Choroid plexus epithelial cell (primary cell): ENCODE measurements around the gene PARD3.

ENCODE experiments used
- DNase-seq: peaks from one replicate; pipeline ENCODE4 v3.0.0-alpha.2; 2010; ENCODE audit warnings: low read depth
- H3K4me3 ChIP-seq: 2 replicates; pipeline ENCODE4 v1.5.1; 2011; ENCODE audit warnings: low read depth, mild to moderate bottlenecking, control low read depth, low read length, moderate library complexity
- TF ChIP-seq, protein P1 (sequence below): conservative IDR thresholded peaks from 2 replicates; pipeline ENCODE4 v1.5.1; 2011; ENCODE audit warnings: low read depth, mild to moderate bottlenecking, control low read depth, inconsistent platforms, low read length, moderate library complexity

Gene PARD3

DNA sequence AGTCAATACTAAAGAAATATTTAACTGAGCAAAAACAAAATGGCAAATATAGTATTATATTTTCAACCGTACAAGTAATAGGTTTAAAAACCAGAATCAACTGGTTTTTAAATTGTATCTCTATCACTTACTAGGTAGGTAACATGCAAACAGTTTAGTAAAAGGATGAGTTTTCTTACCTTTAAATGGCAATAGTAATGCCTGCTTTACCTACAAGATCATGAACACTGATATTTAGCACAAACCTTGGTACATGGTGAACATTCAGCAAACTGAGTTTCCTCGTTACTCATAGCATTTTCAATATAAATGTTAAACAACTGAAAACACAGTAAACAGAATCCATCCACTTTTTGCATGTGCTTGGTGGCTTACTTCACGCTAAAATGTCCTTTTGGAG lies 389.1 kb downstream of the PARD3 start:
- TF ChIP-seq, protein P1, sequence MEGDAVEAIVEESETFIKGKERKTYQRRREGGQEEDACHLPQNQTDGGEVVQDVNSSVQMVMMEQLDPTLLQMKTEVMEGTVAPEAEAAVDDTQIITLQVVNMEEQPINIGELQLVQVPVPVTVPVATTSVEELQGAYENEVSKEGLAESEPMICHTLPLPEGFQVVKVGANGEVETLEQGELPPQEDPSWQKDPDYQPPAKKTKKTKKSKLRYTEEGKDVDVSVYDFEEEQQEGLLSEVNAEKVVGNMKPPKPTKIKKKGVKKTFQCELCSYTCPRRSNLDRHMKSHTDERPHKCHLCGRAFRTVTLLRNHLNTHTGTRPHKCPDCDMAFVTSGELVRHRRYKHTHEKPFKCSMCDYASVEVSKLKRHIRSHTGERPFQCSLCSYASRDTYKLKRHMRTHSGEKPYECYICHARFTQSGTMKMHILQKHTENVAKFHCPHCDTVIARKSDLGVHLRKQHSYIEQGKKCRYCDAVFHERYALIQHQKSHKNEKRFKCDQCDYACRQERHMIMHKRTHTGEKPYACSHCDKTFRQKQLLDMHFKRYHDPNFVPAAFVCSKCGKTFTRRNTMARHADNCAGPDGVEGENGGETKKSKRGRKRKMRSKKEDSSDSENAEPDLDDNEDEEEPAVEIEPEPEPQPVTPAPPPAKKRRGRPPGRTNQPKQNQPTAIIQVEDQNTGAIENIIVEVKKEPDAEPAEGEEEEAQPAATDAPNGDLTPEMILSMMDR = no peak
- DNase-seq = no peak
- H3K4me3 ChIP-seq = no peak overlapping the region

DNA sequence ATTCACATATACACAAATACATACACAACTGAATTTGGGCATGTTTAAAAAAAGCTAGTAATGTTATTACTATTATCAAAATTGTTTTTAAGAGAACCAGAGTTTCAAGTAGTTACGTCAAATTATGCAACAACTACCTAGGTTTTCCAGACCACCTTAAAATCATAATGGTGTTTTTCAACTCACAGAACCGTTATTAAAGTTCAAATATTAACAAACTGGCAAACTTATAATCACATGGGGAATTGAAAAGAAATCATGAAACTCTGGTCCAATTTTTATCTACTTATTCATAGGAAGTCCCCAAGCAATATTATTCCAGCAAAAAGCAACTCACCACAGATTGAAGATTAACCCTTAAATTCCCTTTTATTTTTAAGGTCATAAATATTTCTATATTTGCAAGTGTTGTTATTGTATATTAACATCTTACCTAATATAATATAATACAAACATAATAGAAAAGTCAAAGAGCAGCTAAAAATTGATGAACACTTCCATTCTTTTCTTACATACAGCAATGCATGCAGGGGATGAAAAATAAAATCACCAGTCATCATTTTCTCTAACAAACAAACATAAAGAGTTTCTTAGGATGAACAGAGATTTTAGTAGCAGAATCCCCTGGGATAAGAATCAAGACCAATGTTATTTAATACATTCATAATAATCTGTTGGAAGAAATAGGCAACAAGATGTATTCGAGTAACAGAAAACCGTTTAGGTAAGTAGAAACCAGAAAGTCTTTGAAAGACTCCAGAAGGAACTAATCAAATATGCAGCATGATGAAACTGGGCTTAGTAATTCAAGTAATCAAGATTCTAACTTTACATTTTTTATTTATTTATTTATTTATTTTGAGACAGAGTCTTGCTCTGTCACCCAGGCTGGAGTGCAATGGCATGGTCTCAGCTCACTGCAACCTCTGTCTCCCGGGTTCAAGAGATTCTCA lies 391.1 kb downstream of the PARD3 start:
- DNase-seq = no peak
- TF ChIP-seq, protein P1 = no peak

DNA sequence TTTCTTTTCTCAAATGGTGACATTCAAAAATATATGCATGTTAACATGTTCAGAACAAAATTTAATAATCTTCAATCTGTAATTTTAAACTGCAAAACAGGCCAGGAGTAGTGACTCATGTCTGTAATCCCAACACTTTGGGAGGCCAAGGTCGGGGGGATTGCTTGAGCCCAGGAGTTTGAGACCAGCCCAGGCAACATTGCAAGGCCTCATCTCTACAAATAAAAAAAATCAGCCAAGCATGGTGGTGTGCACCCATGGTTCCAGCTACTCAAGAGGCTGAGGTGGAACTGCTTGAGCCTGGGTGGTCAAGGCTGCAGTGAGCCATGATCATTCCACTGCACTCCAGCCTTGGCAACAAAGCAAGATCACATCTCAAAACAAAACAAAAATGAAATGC lies 394.3 kb downstream of the PARD3 start:
- TF ChIP-seq, protein P1 = no peak
- no peak overlapping the region for H3K4me3 ChIP-seq
- no peak for DNase-seq

More for the DNA sequence above, 391.1 kb downstream of the PARD3 start:
- H3K4me3 ChIP-seq = no peak overlapping the region

DNA sequence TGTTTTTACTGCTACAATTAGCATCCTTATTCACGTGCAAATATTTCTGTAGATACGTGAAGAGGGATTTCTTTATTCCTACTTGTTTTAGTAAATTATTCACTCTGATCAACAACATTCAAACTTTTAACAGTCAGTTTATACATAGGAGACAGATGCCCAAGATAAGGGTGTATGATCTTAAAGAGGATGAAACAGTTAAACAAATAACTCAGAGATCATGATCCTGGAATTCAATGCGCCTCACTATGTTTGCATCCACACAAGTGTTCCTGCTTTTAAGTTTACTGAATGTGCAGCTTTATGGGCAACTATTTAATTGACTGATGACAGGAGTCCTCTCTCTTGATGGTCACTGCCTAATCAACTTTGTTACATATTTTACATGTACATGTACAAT lies 394.8 kb downstream of the PARD3 start:
- TF ChIP-seq, protein P1 = no peak
- no peak for DNase-seq
- H3K4me3 ChIP-seq = no peak overlapping the region

DNA sequence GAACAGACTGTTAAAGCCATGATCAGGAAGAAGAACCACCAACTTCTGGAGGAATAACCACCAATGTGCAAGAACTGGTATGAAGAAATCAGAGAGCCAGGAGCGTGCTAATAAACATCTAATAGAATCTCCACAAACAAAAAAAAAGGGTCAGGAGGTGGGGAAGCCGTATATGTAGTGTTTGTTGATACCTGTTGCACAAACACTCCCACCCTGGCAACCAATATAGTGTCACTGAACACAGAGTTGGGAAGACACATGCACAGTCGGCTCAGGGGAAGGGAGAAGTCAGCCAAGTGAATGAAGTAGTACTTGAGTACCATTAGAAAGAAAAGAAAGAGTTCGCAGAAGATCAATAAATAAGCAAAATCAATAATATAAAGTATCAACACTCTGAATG lies 400.1 kb downstream of the PARD3 start:
- no peak for DNase-seq
- no peak overlapping the region for H3K4me3 ChIP-seq
- TF ChIP-seq, protein P1 = no peak

DNA sequence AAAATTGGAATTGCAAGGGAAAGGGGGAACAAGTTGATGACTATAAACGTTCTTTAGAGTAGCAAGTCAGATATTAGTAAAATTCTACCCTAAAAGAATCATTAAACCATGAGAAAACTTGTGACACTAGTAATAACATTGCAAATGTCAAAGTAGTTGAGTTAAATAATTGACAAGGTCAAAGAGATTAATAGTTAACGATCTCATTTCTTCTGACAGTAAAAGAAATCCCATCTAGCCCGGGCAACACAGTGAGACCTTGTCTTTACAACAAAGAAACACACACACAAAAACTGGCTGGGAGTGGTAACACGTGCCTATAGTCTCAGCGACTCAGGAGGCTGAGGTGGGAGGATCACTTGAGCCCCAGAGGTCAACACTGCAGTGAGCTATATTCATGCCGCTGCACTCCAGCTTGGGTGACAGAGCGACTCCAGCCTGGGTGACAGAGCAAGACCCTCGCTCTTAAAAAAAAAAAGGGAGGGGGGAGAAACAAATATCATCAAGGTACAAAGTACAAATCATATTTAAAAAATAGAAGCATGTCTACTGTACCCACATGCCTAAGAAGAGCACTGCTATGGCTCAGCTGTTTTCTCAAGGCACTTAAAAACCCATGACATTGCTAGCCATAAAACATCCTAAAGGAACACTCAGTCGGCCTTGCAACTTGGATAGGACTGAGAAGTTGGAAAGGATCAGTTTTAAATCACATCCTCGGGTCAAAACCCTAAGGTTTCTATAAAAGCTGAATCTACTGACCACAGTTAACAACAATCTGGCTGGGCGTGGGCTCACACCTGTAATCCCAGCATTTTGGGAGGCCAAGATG lies 401.1 kb downstream of the PARD3 start:
- no peak for DNase-seq
- TF ChIP-seq, protein P1 = no peak
- H3K4me3 ChIP-seq = no peak overlapping the region
